ENCODE results near the gene CYB5R3.

CYB5R3 gene

DNA sequence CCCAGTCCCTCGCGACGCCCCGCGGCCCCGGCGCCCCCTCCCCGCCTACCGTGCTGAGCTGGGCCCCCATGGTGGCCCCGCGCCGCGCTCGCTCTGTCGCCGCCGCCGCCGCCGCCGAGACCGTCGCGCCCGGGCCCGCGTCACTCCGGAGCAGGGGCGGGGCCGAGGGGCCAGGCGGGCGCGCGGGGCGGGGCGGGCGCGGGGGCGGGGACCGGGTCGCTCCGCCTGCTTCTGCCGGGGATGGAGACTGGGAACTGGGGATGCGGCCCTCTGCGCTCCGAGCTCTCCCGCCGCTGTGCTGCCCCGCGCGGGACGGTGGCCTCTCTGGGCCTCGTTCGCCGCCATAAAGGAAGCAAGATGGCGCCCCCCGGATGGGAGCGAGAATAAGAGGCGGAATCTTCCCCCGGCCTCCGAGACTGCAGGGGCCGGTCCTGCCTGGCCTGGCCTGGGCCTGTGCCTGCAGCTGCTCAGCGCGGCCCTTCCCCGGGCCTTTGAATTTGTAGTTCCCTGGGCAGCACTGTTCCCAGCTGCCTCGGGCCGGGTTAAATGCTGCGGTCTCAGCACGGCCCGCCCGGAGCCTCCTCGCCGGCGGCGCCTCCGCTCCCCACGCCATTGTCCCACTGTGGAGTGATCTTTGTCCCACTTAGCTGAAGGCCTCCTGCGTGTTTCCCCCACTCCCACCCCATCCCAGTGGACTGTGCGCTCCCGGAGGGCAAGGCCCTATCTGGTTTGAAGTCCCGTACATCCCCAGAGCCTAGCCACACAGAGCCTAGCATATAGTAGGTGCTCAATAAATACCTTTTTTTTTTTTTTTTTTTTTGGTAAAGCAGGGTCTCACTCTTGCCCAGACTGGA is at the start of gene CYB5R3:
Gene CYB5R3 (minus strand): TSS at position 147 of the 854 bp plus-strand sequence. CDS start 77 bp downstream, at position 70.
- FAIRE-seq (no peak), DNase-seq (ENCODE audit: low spot score) (peak; percentile 61)

DNA sequence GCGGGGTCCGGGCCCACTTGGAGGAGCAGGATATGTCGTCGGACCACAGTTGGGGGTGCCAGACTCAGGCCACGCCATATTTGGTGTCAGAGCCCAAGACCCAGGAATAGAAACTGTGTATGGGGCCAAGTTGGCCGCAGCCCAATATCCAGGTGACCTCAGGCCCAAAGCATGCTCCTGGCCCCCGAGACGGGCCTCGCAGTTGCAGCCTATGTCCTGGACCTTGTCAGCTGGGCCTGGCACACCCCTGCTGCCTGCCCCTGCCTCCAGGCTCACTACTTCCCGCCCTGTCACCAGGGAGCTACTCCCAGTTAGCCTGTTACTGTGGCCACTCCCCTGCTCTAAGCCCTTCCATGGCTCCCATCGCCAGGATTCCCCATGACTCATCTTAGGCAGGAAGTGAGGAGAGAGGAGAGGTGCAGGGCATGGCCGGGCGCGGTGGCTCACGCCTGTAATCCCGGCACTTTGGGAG is 48.4 kb upstream of the CYB5R3 start:
- DNase-seq (ENCODE audit: low spot score), result peak; percentile 58

DNA sequence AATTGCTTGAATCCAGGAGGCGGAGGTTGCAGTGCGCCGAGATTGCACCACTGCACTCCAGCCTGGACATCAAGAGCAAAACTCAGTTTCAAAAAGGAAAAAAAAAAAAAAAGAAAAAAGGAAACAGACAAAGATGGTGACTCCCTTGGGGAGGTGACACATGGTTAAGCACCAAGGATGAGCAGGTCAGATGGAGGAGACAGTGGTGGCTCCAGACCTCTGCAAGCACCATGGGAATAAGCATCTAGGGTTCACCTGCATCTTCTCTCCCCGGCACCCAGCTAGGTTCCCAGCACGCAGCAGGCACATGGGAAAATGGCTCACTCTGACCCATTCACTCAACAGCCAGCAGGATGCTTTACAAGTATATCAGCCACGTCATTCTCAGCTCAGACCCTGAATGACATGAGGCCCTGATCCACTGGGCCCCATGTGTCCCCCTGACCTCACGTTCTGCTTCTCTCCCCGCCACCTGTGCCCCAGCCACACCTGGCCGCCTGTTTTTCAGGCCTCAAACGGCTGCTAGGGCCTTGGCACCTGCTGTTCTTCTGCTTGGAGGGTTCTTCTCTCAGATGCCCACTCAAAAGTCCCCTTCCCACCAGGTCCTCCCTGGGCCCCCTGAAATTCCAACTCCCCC is 47.3 kb upstream of the CYB5R3 start:
- no peak for DNase-seq (ENCODE audit: low spot score)
- FAIRE-seq, result no peak

More for the DNA sequence above, 48.4 kb upstream of the CYB5R3 start:
- FAIRE-seq, result no peak

DNA sequence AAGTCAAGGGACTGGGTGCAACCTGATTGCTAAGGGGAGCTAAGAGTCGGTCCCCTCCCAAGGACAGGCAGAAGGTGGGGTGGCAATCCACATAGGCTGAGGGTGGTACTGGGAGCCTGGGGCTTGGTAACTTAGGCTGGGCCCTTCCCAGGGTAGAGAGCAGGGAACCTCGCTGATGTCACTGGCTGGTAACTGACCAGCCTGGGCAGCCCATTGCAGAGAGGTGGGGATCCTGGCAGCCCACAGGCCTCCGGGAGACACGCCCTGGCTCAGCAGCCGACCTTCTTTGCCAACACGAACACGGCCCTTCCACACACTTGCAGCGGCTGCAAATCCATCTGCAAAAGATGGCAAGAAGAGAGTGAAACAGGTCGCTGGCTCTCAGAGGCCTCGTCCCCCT is 46.1 kb upstream of the CYB5R3 start:
- no peak for FAIRE-seq
- no peak for DNase-seq (ENCODE audit: low spot score)

DNA sequence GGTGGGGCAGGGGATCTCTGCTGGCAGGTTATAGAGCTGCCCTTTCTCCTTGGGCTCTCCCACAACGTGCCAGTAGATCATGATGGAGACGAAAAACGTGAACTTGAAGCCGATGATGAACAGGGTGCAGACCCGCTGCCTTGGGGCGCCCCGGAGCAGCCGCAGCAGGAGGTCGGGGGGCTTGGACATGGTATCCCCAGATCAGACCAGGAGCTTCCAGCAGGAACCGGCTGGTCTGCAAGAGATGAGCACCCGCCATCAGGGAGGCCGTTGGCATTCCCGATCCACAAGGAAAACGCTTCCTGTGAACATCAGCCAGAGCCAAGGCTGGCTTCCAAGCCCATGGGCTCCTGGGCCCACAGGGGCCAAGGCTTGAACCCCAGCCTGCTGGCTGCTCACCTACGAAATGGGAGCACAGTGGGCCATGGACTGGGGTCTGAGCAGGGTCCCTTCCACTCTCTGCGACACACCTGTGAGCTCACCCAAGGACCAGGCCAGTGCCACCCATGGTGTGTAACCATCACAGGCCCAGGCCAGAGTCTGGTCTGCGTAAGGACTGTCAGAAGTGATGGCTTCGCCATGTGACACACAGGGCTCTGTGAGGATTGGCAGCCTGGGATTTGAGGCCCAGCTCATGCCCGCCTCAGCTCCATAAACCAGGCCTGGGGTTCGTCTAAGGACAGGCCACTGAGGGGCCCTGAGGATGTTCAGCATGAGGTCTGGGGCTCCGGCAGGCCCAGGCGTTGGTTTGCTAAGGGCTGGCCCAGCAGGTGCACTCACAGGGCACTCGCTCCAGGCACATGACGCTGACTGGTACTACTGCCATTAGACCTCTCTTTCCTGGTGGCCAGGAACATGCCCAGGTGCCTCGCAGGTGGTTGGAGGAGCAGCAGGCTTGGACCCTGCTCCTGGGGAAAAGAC is 44.8 kb upstream of the CYB5R3 start:
- DNase-seq (ENCODE audit: low spot score), result no peak
- no peak for FAIRE-seq

DNA sequence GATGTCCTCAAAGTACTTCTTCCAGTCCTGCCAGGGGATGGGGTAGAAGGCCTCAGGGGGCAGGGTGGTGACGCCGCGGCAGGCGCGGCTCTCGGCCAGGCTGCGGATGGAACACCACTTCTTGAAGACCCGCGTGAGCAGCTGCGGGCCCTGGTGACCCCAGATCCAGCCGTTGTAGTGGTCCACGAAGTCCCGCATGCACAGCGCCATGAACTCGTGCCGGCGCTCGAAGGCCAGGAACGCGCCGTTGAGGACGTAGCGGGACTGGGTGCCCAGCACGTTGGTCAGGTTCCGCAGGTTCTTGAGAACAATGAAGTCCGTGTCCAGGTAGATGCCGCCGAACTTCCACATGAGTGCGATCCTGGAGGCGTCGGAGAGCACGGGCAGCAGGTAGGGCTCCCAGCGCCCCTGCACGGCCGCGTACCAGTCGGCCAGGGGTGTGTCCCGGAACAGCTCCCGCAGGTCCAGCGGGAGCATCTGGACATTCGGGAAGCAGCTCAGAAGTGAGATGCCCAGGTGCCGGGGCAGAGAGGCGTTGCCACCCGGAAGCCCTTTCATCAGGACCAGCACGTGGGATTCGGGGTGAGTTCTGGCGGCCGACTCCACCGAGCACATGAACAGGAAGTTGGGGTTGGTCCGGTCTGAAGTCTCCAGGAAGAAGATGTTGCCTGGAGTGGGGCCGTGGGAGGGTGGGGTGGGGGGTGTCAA is 44.0 kb upstream of the CYB5R3 start:
- DNase-seq (ENCODE audit: low spot score) (no peak), FAIRE-seq (no peak)

DNA sequence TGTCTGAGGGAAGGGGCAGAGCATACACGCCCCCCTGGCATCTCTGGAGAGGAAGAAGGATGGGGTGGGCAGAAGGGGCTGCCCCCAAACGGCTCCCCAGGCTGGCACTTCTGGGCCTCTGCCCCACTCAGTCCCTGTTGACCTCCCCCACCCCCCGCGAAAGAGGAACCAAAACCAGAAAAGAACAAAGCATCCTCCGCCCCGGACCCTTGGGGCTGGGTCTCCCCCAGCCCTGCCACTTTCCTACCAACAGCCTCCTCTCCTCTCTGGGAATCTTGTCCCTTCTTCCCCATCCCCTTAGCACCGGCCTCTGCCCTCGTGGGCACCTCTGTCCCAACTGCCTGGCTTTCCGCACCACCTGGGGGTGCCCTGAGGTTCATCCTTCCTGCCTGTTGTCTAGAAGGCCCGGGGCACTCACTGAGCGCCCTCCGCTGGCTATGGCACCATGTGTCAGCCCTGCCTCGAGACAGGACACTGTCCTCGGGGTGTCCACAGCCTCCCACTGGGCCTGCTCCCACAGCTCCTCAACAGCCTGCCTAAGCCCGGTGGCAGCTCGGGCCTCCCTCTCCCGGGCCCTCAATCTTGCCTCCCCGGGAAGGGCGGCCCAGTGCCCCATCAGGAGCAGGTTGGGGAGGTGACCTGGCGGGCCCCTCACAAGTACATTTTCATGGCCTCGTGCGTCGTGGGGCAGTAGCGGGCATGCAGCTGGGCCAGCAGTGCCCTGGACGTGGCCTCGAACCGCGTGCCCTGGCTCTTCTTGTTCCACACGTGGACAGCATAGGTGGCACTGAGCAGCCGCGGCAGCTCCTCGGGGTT is 43.3 kb upstream of the CYB5R3 start:
- DNase-seq (ENCODE audit: low spot score), result no peak
- FAIRE-seq, result no peak

DNA sequence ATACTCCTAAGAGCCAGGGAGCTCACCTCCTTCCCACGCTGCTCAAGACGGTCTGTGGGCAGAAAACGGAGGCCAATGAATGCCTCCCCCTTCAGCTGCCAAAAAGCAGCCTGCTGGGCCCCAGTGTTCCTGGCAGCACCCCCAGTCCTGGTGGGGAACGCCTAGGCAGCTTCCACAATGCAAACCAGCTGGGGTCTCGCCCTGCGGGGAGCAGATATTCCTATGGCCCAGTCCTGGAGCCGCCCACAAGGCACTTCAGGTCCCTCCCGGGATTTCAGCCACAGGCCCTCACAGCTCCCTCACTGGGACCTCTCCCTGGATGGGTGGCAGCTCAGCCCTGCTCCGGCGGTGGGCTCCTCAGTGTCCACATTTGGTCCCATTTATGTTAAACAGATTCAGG is 42.2 kb upstream of the CYB5R3 start:
- DNase-seq (ENCODE audit: low spot score) (no peak), FAIRE-seq (no peak)

DNA sequence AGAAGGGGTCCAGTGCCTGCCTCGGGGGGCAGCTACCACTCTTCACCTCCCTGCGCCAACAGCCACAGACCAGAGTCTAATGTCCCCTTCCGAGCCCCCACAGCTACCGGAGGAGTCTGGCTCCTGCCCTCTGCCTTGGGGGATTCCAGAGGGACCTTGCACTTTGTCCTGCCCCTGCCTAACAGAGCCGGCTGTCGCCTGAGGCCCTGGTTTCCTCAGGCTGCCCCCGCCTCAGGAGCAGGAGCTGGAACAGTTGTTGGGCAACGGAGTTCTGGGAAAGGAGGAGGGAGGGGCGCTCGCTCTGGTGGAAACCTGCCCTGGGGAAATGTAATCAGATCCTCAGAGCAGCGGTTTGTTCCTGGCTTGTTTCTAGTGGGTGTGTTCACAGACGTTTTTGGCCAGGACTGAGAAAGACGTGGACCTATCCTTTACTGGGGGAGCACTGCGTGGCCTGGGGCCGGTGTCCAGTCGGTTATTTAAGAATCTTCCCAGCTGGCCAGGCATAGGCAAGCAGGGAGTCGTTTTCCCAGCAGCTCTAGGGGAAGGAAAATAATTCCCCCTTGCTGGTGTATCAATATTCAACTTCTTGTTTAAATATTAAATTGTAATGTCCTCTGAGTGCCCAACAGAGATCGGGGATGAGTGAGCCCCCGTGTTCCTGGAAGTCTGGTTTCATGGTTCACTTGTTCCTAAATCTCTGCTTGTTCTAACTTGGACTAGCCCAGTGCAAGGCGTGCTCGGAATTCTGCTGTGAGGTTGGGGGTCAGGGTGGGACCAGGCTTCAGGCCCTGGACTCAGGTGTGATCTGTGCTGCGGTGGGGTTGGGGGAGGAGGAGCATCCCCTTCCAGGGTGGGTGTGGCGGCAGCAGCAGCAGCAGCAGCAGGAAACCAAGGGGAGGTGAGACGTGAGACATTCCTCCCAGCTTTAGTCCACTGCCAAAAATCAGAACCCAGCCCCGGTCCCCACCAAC is 39.3 kb upstream of the CYB5R3 start:
- DNase-seq (ENCODE audit: low spot score) (peak; percentile 69), FAIRE-seq (peak; percentile 92)

DNA sequence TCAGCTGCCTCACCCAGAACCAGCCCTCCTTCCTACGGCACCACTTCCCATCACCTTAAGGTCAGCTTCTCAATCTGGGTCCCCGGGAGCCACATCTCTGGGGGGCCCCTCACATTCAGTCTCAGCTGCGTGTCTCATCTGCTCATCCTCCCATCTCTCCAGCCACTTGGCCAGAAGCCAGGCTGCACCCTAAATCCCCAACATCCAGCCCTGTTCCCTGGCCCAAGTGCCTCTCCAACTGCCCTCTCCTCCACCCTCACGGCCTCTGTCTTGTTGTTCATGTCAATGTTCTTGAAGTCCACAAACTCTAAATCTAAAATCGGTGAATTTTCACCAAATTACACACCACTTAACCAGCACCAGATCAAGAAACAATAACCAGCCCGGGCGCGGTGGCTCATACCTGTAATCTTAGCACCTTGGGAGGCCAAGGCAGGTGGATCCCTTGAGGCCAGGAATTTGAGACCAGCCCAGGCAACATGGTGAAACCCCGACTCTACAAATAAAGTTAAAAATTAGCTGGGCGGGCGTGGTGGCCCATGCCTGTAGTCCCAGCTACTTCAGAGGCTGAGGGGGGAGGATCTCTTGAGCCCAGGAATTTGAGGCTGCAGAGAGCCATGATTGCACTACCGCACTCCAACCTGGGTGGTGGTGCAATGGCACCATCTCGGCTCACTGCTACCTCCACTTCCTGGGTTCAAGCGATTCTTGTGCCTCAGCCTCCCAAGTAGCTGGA is 37.7 kb upstream of the CYB5R3 start:
- no peak for DNase-seq (ENCODE audit: low spot score)
- no peak for FAIRE-seq

DNA sequence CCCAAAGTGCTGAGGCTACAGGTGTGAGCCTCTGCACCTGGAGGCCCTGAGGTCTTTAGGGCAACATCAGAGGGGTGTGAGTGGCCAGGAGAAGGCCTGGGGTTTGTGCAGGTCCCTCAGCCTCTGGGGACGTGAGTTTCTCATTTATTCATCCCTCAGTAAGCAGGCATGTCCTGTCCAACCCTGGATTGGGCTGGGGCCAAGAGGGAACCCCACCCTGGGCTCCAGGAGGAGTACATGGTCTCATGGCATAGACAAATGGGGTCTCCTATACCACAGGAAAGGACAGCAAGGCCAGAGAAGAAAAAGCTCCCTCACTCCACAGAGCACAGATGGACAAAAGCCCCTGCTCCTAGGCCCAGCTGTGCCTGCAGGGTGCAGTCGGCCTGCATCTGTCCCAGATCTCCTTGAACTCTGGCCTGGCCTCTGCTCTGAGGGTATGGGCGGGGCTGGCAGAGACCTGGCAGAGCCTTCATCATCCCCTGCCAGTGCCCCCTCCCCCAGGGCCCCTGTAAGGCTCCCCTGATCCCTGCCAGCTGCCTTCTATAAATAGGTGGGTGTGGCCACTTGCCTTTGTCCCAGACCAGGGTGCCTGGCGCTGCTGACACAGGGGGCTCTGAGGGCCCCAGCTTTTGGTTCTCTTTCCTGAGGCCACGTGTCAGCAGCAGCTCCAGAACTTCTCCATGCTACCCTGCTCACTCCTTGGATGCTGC is 36.9 kb upstream of the CYB5R3 start:
- FAIRE-seq (no peak), DNase-seq (ENCODE audit: low spot score) (no peak)

DNA sequence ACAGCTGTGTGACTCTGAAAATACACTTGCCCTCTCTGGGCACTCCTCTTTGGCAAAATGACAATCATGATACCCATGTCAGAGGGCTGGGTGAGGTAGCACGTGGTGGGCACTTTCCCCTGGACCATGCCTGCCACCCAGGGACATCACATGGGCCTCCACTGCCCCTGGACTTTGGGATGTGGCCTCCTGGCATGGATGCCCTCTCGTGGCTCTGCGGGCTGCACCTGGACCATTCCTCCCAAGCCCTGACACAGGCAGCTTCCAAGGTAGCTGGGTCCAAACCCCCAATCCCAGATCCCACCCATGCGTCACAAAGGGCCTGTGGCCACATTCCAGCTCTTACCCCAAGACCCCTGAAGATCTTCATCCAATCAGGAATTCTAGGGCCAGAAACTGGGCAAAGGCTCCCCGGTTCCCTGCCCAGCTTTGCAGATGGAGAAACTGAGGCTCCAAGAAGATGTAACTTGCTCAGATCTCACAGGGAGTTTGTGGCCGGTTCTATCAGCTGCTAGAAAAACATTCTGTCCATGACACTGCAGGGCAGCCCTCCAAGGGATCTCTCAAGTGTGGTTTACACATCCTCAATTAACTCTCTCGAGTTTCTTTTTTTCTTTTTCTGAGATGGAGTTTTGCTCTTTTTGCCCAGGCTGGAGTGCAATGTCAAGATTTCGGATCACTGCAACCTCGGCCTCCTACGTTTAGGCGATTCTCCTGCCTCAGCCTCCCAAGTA is 35.4 kb upstream of the CYB5R3 start:
- FAIRE-seq (no peak), DNase-seq (ENCODE audit: low spot score) (no peak)

DNA sequence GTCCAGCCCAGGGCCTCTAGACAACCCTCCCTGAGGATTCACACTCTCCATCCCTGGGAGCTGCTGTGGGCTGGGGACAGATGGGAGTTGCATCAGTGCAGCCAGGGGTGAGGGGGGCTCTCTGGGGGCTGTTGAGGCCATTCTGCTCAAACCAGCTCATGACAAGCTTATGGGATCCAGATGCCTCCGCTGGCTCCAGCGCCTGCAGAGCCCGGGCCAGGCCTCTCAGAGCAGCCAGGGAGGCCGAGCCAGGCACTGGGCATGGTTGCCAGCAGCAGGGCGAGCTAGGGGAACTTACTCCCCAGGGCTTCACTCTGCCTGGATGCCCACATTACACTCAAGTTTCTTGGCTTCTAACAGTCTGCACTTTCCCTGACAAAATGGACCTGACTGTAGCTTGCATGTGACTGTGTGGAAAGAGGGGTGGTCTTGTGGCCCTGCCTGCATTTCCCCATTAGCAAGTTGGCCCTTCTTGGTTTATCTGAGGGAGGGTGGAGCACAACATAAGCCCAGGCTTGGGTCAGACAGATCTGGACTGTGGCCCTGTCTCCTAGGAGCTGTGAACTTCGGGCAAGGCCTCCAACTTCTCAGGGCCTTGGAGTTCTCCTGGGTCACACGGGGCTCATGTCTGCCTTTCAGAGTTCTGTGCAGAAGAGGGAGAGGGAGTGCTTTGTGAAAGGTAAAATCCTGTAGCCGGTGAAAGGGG is 34.5 kb upstream of the CYB5R3 start:
- no peak for DNase-seq (ENCODE audit: low spot score)
- no peak for FAIRE-seq

DNA sequence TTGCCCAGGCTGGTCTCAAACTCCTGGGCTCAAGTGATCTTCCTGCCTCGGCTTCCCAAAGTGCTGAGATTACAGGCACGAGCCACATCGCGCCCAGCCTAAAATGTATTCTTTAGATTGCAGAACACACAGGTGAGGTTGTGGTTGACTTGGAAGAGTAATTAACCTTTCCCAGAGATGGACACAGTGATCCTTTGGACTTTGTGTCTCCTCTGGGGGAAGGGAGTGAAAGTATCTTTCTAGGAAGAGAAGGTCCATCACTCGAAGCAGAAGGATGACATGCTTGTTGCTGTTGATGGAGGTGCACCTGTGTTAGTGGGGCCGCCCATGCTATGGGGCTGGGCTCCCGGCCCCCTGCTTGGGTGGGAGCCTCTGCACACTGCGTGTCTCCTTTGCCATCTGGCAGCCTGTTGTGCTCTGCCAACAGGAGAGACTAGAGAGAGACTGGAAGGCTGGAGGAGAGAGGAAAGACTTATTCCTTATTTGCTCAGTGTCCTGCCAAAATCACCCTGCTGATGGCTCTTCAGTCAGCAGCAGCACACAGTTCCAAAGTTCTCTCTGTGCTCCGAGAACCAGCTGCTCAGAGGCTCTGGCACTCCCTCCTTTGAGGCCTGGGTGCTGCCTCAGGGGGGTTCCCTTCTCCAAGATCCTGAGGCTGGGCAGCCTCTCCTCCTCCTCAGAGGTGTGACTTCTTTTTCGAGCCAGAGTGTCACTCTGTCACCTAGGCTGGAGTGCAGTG is 33.1 kb upstream of the CYB5R3 start:
- DNase-seq (ENCODE audit: low spot score), result no peak
- no peak for FAIRE-seq

DNA sequence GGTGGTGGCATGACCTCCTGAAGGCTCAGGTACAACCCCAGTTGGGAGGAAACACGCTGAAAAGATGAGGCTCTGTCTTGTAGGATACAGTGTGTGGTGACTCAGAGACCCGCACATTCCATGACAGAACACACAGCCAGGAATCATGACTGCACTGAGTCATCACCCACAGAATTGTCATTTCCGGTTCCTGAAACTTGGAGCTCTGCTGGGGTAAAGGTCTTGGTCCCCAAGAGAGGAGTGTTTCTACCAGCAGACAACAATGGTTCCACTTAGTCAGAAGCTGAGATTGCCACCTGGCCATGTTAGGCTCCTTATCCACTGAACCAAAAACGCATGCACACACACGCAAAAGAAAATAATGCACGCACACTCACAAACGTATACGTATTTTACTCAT is 31.5 kb upstream of the CYB5R3 start:
- FAIRE-seq, result peak; percentile 86

DNA sequence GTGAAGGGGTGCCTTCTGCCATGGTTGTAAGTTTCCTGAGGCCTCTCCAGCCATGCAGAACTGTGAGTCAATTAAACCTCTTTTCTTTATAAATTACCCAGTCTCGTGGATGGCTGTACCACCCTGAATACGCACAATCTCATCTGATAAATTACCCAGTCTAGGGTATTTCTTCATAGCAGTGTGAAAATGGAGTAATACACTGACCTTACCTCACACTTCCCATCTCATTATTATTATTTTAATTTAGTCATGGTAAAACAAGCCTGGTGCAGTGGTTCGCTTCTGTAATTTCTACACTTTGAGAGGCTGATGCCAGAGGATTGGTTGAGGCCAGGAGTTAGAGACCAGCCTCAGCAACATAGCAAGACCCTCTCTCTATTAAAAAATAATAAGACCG is 30.5 kb upstream of the CYB5R3 start:
- no peak for DNase-seq (ENCODE audit: low spot score)
- no peak for FAIRE-seq

More for the DNA sequence above, 31.5 kb upstream of the CYB5R3 start:
- DNase-seq (ENCODE audit: low spot score), result peak; percentile 85

Measured in RCC 7860 (cell line).